ENCODE results near the gene NRIP3.
"Not testable (repeated sequence)": the region's sequence is repeated elsewhere in the genome, so short reads cannot be mapped to it uniquely, and the experiment has no call there.

GRCh38 chr11:9009538-9009937 lies 5.7 kb upstream of the NRIP3 start:
- TF ChIP-seq CTCF, EZH2, EZH2phosphoT487 (IDR thresholded peaks at IDR 0.05): not testable (repeated sequence)

Data from neural progenitor cell (in vitro differentiated cells).